Stimulated activated CD4-positive, alpha-beta T cell treated with anti-CD3 and anti-CD28 coated beads, TNF-alpha, amount 100 ng/mL, for 1 hour (primary cell): Measurements from ENCODE around the gene R3HDM2.
"Not testable (repeated sequence)": the region's sequence is repeated elsewhere in the genome, so short reads cannot be mapped to it uniquely, and the experiment has no call there.

ENCODE experiments used
- DNase-seq, 3 donors: peaks; one replicate each; pipeline ENCODE4 v3.0.0-alpha.2; 2020; ENCODE audit warnings: low read depth in 3 of 3, low spot score in 1 of 3

The R3HDM2 gene

DNA sequence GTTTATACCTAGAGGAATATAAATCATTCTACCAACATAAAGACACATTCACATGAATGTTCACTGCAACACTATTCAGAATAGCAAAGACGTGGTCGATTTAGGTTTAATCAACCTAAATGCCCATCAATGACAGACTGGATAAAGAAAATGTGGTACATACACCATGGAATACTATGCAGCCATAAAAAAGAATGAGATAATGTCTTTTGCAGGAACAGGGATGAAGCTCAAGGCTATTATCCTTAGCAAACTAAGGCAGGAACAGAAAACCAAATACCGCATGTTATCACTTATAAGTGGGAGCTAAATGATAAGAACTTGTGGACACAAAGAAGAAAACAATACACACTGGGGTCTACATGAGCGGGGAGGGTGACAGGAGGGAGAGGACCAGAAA, 94.5 kb downstream of the R3HDM2 start:
- DNase-seq = not testable (repeated sequence)

DNA sequence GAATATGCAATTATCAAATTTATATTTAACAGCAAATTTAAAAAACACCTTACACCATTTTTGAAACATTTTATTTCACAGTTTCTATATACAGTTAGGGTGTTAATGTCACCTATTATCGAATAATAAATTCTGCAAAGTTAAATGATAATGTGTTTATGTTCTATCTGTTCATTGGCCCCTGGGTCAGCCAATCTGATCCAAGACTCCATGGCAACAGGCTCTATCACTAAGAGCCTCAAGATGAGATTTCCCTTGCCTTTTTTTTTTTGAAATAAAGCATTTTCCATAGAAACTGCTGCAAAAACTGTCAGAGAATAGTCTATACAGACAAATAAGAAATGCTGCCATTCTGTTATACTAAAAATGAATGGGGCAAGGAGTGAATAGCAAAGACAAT, 96.6 kb downstream of the R3HDM2 start:
- no peak for DNase-seq

DNA sequence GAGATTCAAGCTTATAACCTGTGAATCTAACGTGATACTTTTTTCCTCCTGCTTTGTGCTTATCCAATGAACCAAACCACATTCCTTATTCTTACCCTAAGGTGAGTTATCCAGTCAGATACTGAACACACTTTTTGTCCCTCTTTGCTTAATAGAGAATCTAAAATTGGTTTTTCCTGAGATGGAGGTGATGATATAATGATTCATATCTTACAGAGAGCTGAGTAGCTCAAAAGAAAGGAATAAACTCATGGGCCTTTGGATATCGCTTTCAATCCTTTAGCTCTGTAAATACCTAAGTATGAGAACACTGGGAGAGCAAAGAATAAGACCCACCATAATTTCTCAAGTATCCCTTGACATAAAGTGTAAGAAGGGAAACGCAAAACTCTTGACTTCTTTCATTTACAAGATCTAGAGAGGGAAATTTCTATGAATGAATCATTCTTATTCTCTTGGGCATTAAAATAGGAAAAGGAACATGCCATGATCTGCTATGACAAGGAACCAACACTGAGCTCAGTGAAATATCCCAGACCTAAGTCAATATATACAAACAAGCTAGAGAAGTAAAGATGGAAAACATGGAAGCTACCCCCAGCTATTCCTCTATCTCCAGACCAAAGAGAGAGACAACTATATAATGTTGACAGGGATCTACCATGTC, 98.1 kb downstream of the R3HDM2 start:
- no peak for DNase-seq

DNA sequence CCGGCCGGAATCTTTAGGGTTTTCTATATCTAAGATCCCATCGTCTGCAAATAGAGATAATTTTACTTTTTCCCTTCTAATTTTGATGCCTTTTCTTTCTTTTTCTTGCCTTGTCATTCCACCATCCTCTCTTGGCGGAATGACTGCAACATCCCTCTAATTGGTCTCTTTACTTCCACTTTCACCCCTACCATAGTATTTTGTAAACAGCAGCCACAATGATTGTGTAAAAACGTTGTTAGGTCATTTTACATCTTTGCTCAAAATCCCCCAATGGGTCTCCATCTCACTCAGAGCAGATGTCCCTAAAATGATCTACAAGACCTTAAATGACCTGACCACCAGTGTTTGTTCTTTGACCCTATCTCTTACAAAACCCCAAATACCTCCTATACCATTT, 99.9 kb downstream of the R3HDM2 start:
- DNase-seq = no peak

DNA sequence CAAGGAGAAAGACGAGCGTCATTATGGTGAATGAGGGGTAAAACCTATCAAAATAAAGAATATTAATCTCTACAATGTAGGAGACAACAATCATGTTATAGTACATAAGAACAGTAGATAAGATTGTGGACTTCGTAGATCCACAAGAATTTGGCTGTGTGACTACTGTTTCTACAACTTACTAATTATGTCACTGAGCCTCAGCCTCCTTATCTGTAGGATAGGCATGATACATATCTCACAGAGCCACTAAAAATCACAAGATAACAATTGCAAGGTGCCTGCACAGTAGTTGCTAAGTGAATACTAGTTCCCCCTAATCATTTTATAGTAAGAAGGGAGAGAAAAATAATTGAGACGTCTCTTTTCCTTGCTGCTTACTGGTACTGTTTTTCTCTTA, 101.6 kb downstream of the R3HDM2 start:
- no peak for DNase-seq

DNA sequence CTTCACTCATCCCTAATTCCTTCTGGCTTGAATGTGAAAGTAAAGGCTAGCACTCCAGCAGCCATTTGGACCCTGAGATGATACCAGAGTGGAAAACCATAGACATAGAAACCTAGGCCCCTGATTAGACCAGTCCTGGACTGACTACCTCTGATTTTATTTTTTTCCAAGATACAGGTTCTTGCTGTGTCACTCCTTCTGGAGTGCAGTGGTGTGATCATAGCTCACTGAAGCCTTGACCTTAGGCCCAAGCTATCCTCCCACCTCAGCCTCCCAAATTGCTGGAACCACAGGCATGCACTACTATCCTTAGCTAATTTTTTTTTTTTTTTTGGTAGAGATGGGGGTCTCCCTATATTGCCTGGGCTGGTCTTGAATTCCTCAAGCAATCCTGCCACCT, 105.4 kb downstream of the R3HDM2 start:
- no peak for DNase-seq

DNA sequence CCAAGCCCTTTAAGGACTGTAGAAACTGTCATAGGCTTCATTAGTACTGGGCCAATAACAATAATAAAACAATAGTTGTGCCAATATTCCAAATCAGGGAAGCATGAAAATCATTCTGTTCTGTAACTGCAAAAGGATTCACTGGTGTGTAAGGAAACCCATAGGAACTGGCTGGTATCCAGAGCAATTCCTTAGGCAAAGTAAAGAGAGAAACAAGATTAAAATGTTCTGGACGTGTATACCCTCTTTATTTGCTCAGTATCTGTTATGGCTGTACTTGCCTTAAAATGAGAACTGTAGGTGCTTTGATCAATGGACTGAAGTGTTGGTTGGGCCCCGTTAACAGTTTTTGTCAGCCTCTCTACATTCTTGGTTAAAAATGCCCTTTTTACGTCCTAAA, 107.4 kb downstream of the R3HDM2 start:
- no peak for DNase-seq

DNA sequence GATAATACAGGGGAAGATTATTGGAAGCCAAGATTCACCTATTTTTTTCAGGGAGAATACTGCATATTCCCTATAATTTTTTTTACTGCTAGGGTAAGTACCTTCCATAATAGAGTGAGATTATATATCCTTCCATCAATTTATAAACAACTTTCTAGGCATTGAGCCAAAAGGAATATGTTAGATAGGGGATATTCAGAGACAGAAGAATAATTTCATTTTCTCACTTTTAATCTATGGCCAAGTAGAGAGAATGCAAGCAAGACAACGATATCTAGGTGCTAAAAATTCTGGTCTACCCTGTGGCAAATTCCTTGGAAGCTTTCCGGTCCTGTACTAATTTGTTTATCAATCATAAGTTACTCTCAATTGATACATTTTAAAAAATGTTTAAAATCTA, 110.2 kb downstream of the R3HDM2 start:
- no peak for DNase-seq

DNA sequence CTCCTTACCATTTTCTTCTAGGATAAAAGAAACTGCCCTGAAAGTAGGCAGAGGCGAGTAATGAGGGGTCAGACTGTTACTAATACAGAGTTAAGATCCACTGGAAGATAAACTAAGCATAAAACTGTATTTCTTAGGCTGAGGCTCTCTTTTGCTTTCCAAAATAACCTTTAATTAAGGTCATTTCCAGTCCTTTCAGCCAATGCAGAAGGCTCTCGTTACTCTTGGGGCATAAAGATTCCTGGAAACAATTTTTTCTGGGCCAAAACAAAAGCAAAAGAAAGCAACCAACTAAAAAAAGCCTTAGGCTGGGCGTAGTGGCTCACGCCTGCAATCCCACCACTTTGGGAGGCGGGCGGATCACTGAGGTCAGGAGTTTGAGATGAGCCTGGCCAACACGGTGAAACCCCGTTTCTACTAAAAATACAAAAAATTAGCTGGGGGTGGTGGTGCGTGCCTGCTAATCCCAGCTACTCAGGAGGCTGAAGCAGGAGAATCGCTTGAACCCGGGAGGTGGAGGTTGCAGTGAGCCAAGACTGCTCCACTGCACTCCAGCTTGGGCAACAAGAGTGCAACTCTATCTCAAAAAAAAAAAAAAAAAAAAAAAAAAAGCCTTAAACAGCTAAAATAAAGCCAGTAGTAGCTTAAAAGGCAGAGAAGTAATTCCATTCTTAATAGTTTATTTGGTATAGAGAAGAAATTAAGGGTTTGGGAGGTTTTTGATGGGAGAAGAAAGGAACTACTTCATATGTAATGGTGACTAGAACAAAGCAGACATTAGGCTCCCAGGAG, 111.0 kb downstream of the R3HDM2 start:
- no peak for DNase-seq

DNA sequence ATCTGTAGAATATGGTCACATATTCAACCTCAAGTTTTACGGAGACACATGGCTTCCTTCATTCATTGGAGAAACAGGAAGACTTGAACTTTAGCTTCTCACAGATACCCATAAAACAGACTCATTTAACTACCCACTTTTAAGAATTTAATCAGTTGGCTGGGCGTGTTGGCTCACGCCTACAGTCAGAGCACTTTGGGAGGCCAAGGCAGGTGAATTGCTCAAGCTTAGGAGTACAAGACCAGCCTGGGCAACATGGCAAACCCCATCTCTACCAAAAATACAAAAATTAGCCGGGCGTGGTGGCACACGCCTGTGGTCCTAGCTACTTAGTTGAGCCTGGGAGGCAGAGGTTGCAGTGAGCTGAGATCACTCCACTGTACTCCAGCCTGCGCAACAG, 115.2 kb downstream of the R3HDM2 start:
- DNase-seq = no peak

DNA sequence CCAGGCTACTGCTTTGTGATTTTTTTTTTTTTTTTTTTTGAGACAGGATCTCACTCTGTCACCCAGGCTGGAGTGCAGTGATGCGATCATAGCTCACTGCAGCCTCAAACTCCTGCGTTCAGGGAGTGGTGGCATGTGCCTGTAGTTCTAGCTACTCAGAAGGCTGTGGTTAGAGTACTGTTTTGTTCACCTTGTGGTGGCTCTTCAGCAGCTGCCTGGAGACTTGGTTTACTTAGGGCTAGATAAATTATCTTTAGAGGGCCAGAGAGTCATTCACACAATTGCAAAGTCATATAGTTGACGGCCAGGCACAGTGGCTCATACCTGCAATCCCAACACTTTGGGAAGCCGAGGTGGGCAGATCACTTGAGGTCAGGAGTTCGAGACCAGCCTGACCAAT, 118.6 kb downstream of the R3HDM2 start:
- DNase-seq = not testable (repeated sequence)

DNA sequence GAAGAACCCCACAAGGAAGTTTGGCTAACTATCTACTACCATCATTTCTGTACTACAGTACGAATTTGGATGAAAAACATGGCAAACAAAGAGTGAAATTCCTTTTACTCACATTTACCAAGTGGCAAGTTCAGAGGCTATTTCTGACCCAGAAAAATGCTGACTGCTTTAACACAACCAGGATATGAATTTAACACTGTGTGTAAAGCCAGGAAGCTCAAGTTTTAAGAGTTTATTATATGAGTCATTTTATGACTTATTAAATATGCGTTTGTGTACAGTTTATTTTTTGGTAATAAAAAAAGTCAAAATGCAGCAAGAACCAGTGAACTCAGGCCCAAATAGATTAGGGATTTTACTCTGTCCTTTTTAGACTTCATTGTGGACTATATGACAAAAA, 121.4 kb downstream of the R3HDM2 start:
- DNase-seq = no peak

DNA sequence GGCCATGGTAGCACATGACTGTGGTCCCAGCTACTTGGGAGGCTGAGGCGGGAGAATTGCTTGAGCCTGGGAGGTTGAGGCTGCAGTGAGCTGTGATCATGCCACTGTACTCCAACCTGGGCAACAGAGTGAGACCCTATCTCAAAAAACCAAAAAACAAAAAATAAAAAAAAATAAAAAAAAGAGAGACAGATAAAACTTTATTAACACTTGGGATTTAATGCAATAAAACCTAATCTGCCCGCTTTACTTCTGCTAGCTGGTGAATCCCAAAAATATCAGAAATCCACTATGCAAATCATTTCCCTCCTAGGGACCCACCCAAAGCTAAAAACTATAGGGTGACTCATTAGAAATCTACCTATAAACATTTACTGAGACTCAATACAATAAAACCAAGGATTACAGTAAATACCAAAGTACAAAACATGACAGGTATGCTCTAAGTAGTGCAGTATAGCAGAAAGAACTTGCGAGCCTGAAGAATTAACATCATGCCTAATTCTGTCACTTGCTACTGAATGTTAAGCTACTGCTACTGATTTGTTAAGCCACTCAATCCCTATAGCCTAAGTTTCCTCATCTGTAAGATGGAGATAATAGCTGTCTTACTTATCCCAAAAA, 129.8 kb downstream of the R3HDM2 start:
- no peak for DNase-seq

DNA sequence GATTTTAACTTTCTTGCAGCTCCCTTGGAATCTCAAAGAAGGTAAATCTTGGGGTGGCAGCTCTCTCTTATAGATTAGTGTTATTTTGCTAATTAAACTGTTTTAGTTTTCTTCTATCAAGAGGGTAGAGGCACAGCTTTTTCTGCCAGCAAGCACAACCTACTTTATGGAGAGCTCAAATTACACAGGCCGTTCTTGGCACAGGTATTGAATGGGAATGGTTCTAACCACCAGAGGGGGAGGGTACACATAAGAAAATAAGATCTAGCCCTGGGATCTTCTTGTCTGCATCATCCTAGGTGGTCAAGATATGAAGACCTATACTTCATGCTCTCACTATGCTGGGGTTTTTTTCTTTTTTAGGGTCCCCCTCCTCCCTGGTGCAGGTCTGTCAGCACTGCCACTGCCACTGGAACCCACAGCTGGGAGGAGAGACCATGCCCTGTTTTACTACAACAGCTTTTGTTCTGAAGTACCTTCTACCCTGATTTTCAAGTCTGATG, 131.3 kb downstream of the R3HDM2 start:
- no peak for DNase-seq

DNA sequence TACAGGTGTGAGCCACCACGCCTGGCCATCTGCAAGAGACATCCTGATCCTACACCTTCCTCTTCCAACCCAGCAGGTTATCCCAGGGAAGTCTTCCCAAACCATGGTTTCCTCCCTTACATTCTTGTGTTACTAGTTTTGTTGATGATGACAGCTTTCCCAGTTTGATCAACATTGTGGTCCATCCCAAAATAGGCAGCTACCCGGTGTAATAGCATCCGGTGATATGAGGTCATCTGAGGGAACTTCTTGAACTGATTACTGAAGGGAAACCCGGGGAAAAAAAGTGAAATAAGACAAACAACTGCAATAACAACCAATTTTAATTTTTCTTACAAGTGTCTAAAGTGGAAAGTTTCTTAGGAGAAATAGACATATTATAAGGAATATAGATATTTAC, 134.6 kb downstream of the R3HDM2 start:
- DNase-seq = no peak

DNA sequence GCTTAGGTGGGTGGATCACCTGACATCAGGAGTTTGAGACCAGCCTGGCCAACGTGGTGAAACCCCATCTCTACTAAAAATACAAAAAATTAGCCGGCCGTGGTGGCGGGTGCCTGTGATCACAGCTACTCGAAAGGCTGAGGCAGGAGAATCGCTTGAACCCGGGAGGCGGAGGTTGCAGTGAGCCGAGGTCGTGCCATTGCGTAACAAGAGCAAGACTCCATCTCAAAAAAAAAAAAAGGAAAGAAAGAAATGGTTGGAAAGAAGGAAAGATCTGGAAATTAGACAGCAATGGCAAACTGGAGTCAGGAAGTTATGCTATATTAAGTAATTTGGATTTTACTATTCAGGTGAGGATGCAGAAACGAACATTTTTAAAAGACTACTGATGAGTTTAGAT, 148.8 kb downstream of the R3HDM2 start:
- not testable (repeated sequence) for DNase-seq

DNA sequence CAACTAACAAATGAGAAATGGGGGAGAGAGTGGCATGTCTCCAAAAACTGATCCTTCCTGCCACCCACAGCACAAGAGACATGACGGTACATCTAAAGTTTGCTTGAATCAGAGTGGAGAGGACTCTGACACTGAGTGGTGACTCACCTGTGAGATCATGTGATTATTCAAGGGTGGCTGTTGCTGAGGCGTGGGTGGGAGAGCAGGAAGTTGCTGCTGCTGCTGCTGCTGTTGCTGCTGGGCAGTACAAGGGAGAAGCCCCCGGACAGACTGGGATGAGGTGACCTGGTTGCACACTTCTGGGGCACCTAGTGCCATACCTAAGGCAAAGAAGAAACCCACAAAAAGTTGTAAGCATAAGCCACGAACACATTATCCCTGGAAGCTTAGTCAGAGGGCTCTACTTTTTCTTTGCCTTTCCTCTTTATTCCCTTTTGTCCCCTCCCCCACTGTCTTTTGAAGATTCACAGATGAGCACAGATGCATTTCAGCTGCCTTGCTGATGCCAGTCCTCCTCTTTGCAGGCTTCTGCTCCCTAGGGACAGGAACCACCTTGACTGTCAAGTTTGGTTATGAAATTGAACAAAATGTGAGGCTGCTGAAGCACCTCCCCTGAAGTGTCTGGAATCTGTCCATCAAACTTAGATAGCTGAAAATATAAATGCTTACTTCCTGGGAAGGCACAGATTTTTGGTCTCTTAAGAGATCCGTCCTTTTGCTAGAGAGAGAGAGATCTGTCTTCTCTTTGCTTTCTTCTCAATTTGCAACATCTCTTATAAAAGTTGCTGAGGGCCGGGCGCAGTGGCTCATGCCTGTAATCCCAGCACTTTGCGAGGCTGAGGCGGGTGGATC, 150.4 kb downstream of the R3HDM2 start:
- peak; percentile 28 to 47 (median 37) for DNase-seq

DNA sequence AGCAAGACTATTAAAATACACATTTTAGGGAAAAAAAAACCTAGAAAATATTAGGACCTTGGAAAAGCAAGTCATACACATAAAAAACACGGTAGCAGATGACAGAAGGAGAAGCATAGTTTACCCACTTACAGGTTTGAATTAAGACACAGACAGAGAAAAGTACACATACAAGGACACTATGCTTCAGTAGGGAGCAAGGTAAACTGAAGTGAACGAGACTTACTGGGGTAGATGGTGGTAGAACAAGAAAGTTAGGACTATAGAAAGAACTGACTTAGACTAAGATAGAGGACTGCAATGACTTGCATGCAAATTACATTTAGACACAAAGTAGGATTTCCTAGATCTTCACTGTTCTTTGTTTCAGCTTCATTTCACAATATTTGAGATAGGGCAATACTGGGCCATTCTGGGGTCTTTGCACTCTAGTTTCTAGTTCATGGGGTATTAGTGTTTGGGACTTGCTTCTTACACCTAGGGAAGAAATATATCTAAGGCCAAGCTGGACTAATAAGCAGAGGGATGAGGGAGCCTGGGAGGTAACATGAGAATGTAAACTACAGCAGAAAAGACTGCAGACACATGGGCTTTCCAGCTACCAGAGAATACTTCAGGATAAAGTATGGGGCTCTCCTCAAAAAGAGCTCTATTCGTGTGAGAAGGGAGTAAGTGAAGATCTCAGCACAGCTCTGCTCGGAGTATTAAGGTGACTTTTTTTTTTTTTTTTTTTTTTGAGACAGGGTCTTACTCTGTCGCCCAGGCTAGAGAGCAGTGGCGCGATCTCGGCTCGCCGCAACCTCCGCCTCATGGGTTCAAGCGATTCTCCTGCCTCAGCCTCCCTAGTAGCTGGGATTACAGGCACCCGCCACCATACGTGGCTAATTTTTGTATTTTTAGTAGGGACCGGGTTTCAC, 152.1 kb downstream of the R3HDM2 start:
- DNase-seq = no peak

DNA sequence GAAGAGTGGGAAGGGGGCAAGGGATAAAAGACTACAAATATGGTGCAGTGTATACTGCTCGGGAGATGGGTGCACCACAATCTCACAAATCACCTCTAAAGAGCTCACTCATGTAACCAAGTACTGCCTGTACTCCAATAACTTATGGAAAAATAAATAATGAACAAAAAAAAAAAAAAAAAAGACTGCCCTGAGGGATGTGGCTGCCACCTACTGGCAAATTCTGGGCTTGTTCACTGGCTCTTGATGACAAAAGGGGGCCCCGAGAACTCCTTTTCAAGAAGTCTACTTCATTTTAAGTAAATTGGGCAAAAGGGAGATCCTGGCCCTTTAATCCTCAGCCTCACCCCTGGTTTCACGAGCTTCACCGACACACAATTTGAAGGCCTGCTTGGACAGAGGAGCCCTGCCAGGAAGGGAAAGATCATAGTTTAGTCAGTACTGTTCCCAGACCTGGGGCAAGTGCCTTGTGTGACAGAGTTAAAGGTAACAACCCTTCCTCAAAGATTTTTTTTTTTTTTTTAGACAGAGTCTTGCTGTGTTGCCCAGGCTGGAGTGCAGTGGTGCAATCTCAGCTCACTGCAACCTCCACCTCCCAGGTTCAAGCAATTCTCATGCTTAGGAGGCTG, 153.8 kb downstream of the R3HDM2 start:
- DNase-seq = no peak

DNA sequence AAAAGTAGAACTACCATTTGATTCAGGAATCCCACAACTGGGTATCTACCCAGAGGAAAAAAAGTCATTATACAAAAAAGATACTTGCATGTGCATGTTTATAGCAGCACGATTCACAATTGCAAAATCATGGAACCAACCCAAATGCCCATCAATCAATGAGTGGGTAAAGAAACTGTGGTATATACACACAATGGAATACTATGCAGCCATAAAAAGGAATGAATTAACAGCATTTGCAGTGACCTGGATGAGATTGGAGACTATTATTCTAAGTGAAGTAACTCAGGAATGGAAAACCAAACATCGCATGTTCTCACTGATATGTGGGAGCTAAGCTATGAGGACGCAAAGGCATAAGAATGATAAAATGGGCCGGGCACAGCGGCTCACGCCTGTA, 154.6 kb downstream of the R3HDM2 start:
- DNase-seq = not testable (repeated sequence)
